DOHH2 (cell line): ENCODE data around the gene CCT6A.

Source experiments
- CTCF ChIP-seq: fragments of 200-600 bp; sonication (generic); IDR thresholded peaks from one replicate; pipeline ENCODE4 v1.5.1; 2014; ENCODE audit warnings: antibody characterized with exemption, mild to moderate bottlenecking, low read depth, low read length; ENCODE audit not compliant: poor library complexity, severe bottlenecking
- EZH2phosphoT487 ChIP-seq: fragments of 200-600 bp; sonication (generic); IDR thresholded peaks from 2 replicates; pipeline ENCODE4 v1.6.1; 2017; ENCODE audit warnings: borderline replicate concordance, mild to moderate bottlenecking, antibody characterized with exemption, low read length, moderate library complexity, mixed read lengths

DNA sequence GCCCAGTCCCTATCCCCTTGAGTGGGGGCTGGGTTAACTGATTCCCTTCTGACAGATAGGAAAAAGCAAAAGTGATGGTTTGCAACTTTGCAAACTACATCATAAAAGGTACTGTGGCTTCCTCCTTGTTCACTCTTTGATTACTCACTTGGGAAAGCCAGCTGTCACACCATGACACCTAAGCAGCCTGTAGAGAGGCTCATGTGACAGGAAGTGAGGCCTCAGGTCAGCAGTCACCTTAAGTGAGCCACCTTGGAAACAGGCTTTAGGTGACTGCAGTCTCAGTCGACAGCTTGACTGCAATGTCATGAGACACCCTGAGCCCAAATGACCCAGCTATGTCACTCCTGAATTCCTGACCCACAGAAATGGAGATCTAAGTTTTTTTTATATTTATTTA, 59.0 kb downstream of the CCT6A start:
- TF ChIP-seq CTCF (no peak), EZH2phosphoT487 (no peak)
